SJSA1 (cell line): ENCODE measurements around the gene CYP4X1. TPM values are rescaled to one million over a fixed set of nuclear protein-coding genes. Genes with fewer than 3 reads are reported as not detected.
"Not testable (repeated sequence)": the region's sequence is repeated elsewhere in the genome, so short reads cannot be mapped to it uniquely, and the experiment has no call there.

ENCODE experiments used
- DNase-seq, 2 experiments: peaks; one replicate each; pipeline ENCODE4 v3.0.0-alpha.2; 2015 to 2020; ENCODE audit warnings: low spot score in 2 of 2, low read depth in 1 of 2
- H3K27ac ChIP-seq: fragments of 250-450 bp; sonication (Bioruptor Pico); 2 replicates; pipeline ENCODE4 v1.5.1; 2020; ENCODE audit warnings: mild to moderate bottlenecking, moderate library complexity
- H3K27me3 ChIP-seq: fragments of 250-450 bp; sonication (Bioruptor Pico); replicated peaks from 2 replicates; pipeline ENCODE4 v1.5.1; 2020; ENCODE audit warnings: mild to moderate bottlenecking, moderate library complexity
- H3K36me3 ChIP-seq: fragments of 250-450 bp; sonication (Bioruptor Pico); 2 replicates; pipeline ENCODE4 v1.5.1; 2020; ENCODE audit warnings: mild to moderate bottlenecking
- H3K4me1 ChIP-seq: fragments of 250-450 bp; sonication (Bioruptor Pico); replicated peaks from 2 replicates; pipeline ENCODE4 v1.6.1; 2021; ENCODE audit warnings: mild to moderate bottlenecking
- H3K4me3 ChIP-seq: fragments of 250-450 bp; sonication (Bioruptor Pico); 2 replicates; pipeline ENCODE4 v1.5.1; 2020; ENCODE audit warnings: mild to moderate bottlenecking
- H3K9me3 ChIP-seq: fragments of 250-450 bp; sonication (Bioruptor Pico); replicated peaks from 2 replicates; pipeline ENCODE4 v1.5.1; 2020; ENCODE audit warnings: mild to moderate bottlenecking
- total RNA-seq: library from RNA; depleted of rRNA; stranded (reverse); fragments of >200 nt; shearing (Covaris generic); gene quantifications from 2 replicates; pipeline ENCODE4 v1.2.3, GENCODE V29; 2014; rRNA removed

The CYP4X1 gene
- total RNA-seq, 1 experiment from 2014 or later = not detected

- no peak for DNase-seq
- Histone ChIP-seq H3K27ac (no peak overlapping the region), H3K4me1 (no peaks in the 10 kb centered on the region), H3K4me3 (no peak overlapping the region), H3K9me3 (no peaks in the 10 kb centered on the region), H3K27me3 (peaks cover 12% of the 10 kb centered on the region; the same call in 1 of the 2 replicates), H3K36me3 (no peaks in the 10 kb centered on the region)
Observed at GRCh38 chr1:47030170-47030805, 6.8 kb downstream of the CYP4X1 start.

DNA sequence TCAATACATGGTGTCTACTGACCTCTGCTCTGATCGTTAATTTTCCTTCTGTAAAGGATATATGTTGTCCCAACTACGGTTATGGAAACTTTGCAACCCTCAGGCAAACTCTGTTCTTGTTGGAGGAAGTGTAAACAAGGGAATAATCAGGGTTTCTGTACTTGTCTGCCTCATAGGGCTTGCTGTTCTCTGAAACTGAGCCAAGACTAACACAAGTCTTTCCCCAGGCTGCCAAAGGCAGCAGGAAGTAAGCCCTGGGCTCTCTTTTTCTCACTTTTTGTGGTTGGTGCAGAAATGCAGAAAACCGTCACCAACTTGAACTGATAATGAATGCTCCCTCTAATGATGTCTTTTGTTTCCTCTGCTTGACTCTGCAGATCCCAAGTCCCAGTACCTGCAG is 7.6 kb downstream of the CYP4X1 start:
- Histone ChIP-seq H3K36me3 (no peaks in the 10 kb centered on the region), H3K27me3 (peaks cover 12% of the 10 kb centered on the region; the same call in 1 of the 2 replicates), H3K4me1 (no peaks in the 10 kb centered on the region), H3K9me3 (no peaks in the 10 kb centered on the region), H3K4me3 (no peak overlapping the region), H3K27ac (no peak overlapping the region)
- no peak for DNase-seq

- no peak for DNase-seq
- H3K27me3 ChIP-seq = peaks cover 12% of the 10 kb centered on the region; the same call in 1 of the 2 replicates
- H3K4me3 ChIP-seq = no peak overlapping the region
- H3K36me3 ChIP-seq = no peaks in the 10 kb centered on the region
- no peak overlapping the region for H3K27ac ChIP-seq
- no peaks in the 10 kb centered on the region for H3K4me1 ChIP-seq
- no peaks in the 10 kb centered on the region for H3K9me3 ChIP-seq
Observed at GRCh38 chr1:47031585-47031984, 8.1 kb downstream of the CYP4X1 start.

DNA sequence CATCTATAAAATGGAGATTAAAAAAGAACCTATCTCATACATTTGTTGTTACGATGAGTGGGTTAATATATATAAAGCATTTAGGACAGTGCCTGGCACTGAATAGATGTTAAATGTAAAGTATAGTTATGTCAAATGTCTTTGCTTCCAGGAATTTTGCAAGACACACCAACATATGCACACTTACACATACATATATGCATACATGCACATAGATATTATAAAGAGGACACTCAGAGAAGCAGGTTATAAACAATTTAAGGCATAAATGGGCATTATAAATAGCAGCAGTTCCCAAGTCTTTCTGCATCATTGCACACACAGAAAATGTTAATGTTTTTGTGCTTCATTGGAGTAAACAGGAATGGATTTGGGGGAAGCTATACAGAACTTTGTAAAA is 13.3 kb downstream of the CYP4X1 start:
- no peak overlapping the region for H3K27ac ChIP-seq
- no peak overlapping the region for H3K4me3 ChIP-seq
- H3K27me3 ChIP-seq = peaks cover 12% of the 10 kb centered on the region; the same call in 1 of the 2 replicates
- no peaks in the 10 kb centered on the region for H3K9me3 ChIP-seq
- no peaks in the 10 kb centered on the region for H3K4me1 ChIP-seq
- no peak for DNase-seq
- no peaks in the 10 kb centered on the region for H3K36me3 ChIP-seq

DNA sequence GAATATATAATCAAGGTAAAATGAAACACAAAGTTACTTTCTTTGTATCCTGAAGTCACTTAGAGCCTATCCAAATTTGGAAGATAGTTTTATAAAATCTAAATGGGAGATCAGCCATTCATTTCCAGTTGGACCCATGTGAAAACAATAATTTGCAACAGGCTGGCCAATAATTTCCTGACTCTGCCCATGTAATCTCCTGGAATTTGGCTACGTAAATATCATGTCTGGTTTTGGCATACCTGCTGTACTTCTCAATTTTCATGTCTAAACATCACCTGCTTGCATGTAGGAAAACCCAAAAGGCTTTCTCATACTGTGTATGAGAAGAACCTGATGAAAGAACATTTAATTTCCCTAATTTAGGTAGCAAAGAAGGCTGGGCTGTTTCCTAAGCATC is 35.9 kb downstream of the CYP4X1 start:
- Histone ChIP-seq H3K4me3 (no peak overlapping the region), H3K36me3 (no peaks in the 10 kb centered on the region)

GRCh38 chr1:47067097-47067594 is 43.7 kb downstream of the CYP4X1 start, which contains the start of gene CYP4Z1:
Gene CYP4Z1 (plus strand): TSS chr1:47067231. CDS start chr1:47067491, 260 bp downstream.
- no peaks in the 10 kb centered on the region for H3K36me3 ChIP-seq
- no peaks in the 10 kb centered on the region for H3K4me1 ChIP-seq
- H3K27me3 ChIP-seq = no peaks in the 10 kb centered on the region
- no peak within 1 kb of the TSS for H3K27ac ChIP-seq
- no peaks in the 10 kb centered on the region for H3K9me3 ChIP-seq
- H3K4me3 ChIP-seq = no peak within 1 kb of the TSS
- no peak for DNase-seq

More for the DNA sequence above, 35.9 kb downstream of the CYP4X1 start:
- Histone ChIP-seq H3K9me3 (no peaks in the 10 kb centered on the region), H3K4me1 (no peaks in the 10 kb centered on the region), H3K27ac (no peak overlapping the region), H3K27me3 (no peaks in the 10 kb centered on the region; the same call in 1 of the 2 replicates)
- no peak for DNase-seq

GRCh38 chr1:47069080-47069479 is 45.6 kb downstream of the CYP4X1 start:
- H3K9me3 ChIP-seq, DNase-seq, H3K4me3 ChIP-seq, H3K27me3 ChIP-seq, H3K4me1 ChIP-seq, H3K36me3 ChIP-seq, H3K27ac ChIP-seq: not testable (repeated sequence)

GRCh38 chr1:47069509-47069908 is 46.0 kb downstream of the CYP4X1 start:
- not testable (repeated sequence) for H3K4me3 ChIP-seq, H3K27ac ChIP-seq, H3K9me3 ChIP-seq, H3K36me3 ChIP-seq, H3K4me1 ChIP-seq, DNase-seq, H3K27me3 ChIP-seq

GRCh38 chr1:47089356-47089755 is 65.9 kb downstream of the CYP4X1 start:
- not testable (repeated sequence) for H3K36me3 ChIP-seq, DNase-seq

DNA sequence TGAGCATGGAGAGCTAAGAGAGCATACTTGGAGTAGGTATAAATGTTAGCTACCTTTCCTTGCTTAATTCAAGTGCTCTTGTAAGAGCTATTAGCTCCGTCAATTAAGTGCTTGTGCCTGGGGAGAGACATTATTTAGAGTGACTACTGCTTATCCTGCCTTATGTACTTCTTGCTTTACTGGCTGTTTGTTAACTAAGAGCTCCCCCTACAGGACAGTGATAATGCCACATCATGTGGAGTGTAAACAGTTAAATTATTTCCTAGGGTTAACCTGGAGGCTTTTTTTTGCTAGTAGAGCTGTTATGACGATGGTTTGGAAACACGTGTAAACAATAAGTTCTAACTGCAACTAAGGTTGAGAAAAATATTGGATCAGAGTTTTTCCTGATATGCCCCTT is 68.0 kb downstream of the CYP4X1 start:
- H3K4me3 ChIP-seq, H3K27me3 ChIP-seq, DNase-seq, H3K9me3 ChIP-seq, H3K36me3 ChIP-seq, H3K27ac ChIP-seq, H3K4me1 ChIP-seq: not testable (repeated sequence)

More at GRCh38 chr1:47089356-47089755, 65.9 kb downstream of the CYP4X1 start:
- not testable (repeated sequence) for H3K27me3 ChIP-seq, H3K4me1 ChIP-seq, H3K27ac ChIP-seq, H3K4me3 ChIP-seq, H3K9me3 ChIP-seq

Other genes with a start within 250 kb of the CYP4X1 start
- gene CYP4B1, start 224.6 kb upstream of the CYP4X1 start, total RNA-seq = not detected in 2 replicates
- gene CYP4A11, start 82.2 kb upstream of the CYP4X1 start, total RNA-seq = not detected in 2 replicates
- gene CYP4Z1, start 43.6 kb downstream of the CYP4X1 start, total RNA-seq = not detected in 2 replicates
- not detected in 2 replicates for gene CYP4A22, start 113.8 kb downstream of the CYP4X1 start, total RNA-seq
- not detected in 2 replicates for gene PDZK1IP1, start 166.4 kb downstream of the CYP4X1 start, total RNA-seq
- not detected in 2 replicates for gene TAL1, start 208.6 kb downstream of the CYP4X1 start, total RNA-seq